Smooth muscle cell of the coronary artery (primary cell): ENCODE results near the gene FGF13. TPM values are rescaled to one million over a fixed set of nuclear protein-coding genes. Genes with fewer than 3 reads are reported as not detected.

Source experiments
- total RNA-seq: library from RNA; depleted of rRNA; stranded (reverse); fragments of >200 nt; gene quantifications from 2 replicates; pipeline ENCODE4 v1.2.3, GENCODE V29; 2014; ENCODE audit warnings: low replicate concordance

FGF13 gene
- total RNA-seq = under 0.01 and 6.2 TPM in 2 replicates

DNA sequence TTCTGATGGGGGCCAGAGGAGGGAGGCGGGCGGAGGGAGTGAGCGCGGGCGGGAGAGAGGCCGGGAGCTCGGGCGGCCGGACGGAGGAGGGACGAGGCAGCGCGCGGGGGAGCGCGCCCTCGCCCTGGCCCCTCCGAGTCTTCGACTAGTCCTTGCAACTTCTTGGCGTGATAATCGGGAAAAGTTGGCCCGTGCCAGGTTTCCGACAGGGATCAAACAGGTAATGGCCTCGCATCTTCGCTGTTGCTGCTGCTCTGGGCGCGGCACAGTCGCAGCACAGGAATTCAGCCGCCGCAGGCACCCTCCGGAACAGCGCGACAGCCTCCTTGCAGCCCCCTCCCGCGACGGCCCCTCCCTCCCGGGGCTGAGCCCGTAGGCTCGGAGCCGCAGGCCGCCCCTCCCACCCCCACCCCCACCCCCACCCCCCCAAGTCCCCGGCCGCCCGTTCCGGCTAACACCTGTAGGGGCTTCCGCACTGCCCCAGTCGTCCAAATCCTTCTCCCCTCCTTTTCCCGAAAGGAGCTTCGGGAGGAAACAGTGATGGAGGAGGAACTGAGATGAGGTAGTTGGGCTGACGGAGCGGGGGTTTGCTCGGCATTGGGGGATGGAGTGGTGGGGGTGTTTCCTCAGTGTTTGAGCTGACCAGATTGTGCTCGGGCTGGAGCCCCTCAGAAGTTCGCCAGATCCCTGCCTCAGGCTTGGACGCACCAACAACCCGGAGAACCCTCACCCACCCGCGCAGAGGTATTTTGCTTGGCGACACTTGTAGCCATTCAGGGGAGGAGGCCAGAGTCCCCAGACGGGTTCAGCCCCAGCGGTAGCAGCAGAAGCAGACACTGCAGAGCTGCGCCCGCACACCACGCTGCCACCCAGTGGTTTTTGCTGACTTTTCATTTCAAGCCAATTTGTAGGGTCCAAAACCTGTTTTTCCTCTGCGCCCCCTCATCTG lies at the start of gene FGF13:
Gene FGF13, minus strand, starts transcription at position 319 of the 949 bp plus-strand sequence. CDS start 714 bp downstream, outside the sequence.

